HUES64 (cell line): ENCODE results near the gene KIF16B.

ENCODE experiments used
- H3K27ac ChIP-seq: 2 replicates; pipeline ENCODE4 v1.7.0; 2013; ENCODE audit warnings: low read depth, low read length, inconsistent platforms
- H3K27me3 ChIP-seq: 2 replicates; pipeline ENCODE4 v1.6.1; 2013; ENCODE audit warnings: mild to moderate bottlenecking, low read length; ENCODE audit not compliant: insufficient read depth
- H3K36me3 ChIP-seq: 2 replicates; pipeline ENCODE4 v1.6.1; 2013; ENCODE audit warnings: mild to moderate bottlenecking, low read length; ENCODE audit not compliant: insufficient read depth
- H3K4me1 ChIP-seq: 2 replicates; pipeline ENCODE4 v1.6.1; 2013; ENCODE audit warnings: mild to moderate bottlenecking, low read length, moderate library complexity; ENCODE audit not compliant: insufficient read depth
- H3K4me3 ChIP-seq: 2 replicates; pipeline ENCODE4 v1.5.1; 2013; ENCODE audit warnings: mild to moderate bottlenecking, low read length, moderate library complexity
- H3K9ac ChIP-seq: 2 replicates; pipeline ENCODE4 v1.6.1; 2013; ENCODE audit warnings: mild to moderate bottlenecking, low read depth, low read length
- H3K9me3 ChIP-seq: 2 replicates; pipeline ENCODE4 v1.6.1; 2013; ENCODE audit warnings: low read depth, low read length; ENCODE audit not compliant: insufficient read depth
- WGBS: fragments of 150-250, 120-280 bp; methylation state at CpG from one replicate; pipeline ENCODE4 v1.1.7; 2013; ENCODE audit warnings: missing lambda C conversion rate; 5-methylcytosine and 5-hydroxymethylcytosine counted together

The KIF16B gene

DNA sequence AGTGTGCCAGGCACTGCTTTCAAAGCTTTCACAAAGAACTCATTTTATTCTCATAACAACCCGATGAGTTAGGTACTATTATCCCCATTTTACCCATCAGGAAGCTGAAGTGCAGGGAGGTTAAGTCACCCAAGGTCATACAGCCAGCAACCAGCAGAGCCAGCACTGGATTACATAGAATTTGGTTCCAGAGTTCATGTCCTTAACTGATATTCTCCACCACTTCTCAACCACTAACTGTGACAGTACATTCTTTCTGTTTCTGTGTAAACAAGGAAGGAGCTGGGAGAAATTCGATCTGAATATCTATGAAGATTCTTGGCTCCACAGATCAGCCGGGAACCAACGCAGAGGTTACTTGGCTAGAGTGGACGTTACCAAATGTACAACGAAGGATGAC is 98.0 kb downstream of the KIF16B start:
- WGBS: 89% methylated on average over 4 of the region's 6 CpGs
- no peak overlapping the region for H3K9ac ChIP-seq
- no peaks in the 10 kb centered on the region for H3K27me3 ChIP-seq
- no peaks in the 10 kb centered on the region for H3K4me1 ChIP-seq
- H3K36me3 ChIP-seq: no peaks in the 10 kb centered on the region
- no peak overlapping the region for H3K4me3 ChIP-seq
- H3K27ac ChIP-seq: no peak overlapping the region
- no peaks in the 10 kb centered on the region for H3K9me3 ChIP-seq

DNA sequence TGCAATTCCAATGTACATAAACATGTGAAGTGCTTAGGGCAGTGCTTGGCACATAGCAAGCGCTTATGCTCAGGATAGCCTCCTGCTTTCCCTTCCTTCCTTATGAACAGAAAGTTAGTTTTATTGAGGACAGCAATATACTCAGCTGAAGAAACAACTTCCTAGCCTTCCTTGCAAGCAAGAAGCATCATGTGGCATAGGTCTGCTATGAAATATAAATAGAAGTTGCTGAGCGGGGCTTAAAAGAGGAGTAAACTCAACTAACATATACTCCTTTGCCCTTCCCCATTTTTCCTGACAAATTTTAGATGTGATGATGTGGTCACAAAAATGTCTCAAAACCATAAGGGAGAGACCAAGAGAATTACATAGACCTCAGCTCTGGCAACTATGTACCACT is 98.9 kb downstream of the KIF16B start:
- 100% methylated on average over 1 of the region's 2 CpGs for WGBS

DNA sequence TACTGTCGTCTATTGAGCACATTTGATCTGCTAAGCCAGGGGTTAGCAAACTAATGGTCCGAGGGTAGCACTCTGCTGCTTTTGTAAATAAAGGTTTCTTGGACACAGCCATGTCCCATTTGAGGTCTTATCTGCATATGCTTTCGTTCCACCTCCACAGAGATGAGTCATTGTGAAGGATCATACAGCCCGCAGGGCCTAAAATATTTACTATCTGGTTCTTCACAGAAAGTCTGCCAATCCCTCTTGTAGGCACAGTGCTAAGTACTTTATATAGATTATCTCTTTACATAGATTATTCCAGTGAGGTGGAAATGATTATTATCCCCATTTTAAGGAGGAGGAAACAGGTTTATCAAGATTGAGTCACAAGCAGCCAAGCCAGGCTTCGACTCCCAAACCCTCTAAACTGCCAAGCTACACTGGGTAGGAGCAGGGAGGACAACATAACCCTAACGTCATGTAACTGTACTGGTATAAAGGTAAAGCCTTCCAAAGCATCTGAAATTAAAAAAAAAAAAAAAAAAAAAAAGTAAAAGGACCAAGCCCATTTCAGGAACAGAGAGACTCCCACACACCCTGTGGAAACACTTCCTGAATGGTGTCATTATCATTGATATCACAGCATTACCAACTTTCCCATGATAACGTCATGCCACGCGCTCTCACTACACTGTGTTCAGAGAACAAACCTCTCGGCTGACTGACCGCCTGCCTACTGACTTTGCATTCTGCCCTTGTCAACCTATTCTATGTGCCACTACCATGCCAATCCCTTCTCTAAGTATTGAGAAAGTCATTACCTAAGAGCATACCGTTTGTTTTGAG is 101.0 kb downstream of the KIF16B start:
- 91% methylated on average over 11 of the region's 12 CpGs for WGBS
- no peak overlapping the region for H3K27ac ChIP-seq

More for the DNA sequence above, 98.9 kb downstream of the KIF16B start:
- Histone ChIP-seq H3K27ac (no peak overlapping the region), H3K9ac (no peak overlapping the region), H3K9me3 (no peaks in the 10 kb centered on the region), H3K27me3 (no peaks in the 10 kb centered on the region), H3K4me1 (no peaks in the 10 kb centered on the region), H3K36me3 (no peaks in the 10 kb centered on the region), H3K4me3 (no peak overlapping the region)

DNA sequence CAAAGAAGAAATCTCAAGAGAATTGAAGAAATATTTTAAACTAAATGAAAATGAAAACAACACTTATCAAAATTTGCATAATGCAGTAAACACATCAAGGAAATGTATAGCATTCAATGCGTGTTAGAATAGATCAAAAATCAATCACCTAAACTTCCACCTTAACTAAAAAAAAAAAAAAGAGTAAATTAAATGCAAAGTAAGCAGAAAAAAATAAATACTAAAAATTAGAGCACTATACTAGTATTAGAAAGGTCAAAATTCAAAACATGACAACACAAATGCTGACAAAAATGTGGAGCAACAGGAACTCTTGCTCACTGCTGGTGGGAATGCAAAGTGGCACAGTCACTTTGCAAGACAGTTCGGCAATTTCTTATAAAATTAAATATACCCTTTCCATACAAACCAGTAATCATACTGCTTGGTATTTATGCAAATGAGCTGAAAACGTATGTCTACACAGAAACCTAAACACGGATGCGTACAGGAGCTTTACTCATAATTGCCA is 103.8 kb downstream of the KIF16B start:
- 94% methylated on average over 4 of the region's 5 CpGs for WGBS
- no peak overlapping the region for H3K4me3 ChIP-seq
- no peak overlapping the region for H3K9ac ChIP-seq
- H3K9me3 ChIP-seq: no peaks in the 10 kb centered on the region
- H3K27me3 ChIP-seq: no peaks in the 10 kb centered on the region
- no peak overlapping the region for H3K27ac ChIP-seq
- no peaks in the 10 kb centered on the region for H3K4me1 ChIP-seq
- H3K36me3 ChIP-seq: no peaks in the 10 kb centered on the region

More for the DNA sequence above, 101.0 kb downstream of the KIF16B start:
- no peaks in the 10 kb centered on the region for H3K9me3 ChIP-seq
- no peaks in the 10 kb centered on the region for H3K4me1 ChIP-seq
- no peaks in the 10 kb centered on the region for H3K27me3 ChIP-seq
- H3K9ac ChIP-seq: no peak overlapping the region
- H3K36me3 ChIP-seq: no peaks in the 10 kb centered on the region
- no peak overlapping the region for H3K4me3 ChIP-seq

DNA sequence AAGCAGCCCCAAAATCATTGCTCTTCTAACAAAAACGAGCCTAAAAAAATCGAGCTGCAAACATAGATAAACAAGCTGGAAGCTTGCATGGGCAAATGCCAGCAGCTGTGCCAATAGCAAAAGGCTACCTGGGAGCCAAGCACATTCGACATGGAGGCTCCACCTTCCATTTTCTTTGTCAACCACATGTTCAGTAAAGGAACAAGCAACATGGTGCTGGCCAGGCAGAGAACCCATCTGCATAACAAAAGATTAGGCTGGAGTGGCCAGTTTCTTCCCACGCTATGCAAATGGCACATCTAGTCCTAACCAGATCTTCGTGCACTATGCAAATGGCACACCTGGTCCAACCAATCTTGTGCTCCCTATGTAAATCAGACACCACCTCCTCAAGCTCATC is 110.5 kb downstream of the KIF16B start:
- H3K4me3 ChIP-seq: no peak overlapping the region
- H3K9ac ChIP-seq: no peak overlapping the region
- no peaks in the 10 kb centered on the region for H3K27me3 ChIP-seq
- peak overlapping the region; percentile 46; the same call in 1 of the 2 replicates for H3K27ac ChIP-seq
- no peaks in the 10 kb centered on the region for H3K36me3 ChIP-seq
- no peaks in the 10 kb centered on the region for H3K4me1 ChIP-seq
- peaks cover 8% of the 10 kb centered on the region; the same call in 1 of the 2 replicates for H3K9me3 ChIP-seq
- WGBS: 90% methylated on average over 5 of the region's 5 CpGs

DNA sequence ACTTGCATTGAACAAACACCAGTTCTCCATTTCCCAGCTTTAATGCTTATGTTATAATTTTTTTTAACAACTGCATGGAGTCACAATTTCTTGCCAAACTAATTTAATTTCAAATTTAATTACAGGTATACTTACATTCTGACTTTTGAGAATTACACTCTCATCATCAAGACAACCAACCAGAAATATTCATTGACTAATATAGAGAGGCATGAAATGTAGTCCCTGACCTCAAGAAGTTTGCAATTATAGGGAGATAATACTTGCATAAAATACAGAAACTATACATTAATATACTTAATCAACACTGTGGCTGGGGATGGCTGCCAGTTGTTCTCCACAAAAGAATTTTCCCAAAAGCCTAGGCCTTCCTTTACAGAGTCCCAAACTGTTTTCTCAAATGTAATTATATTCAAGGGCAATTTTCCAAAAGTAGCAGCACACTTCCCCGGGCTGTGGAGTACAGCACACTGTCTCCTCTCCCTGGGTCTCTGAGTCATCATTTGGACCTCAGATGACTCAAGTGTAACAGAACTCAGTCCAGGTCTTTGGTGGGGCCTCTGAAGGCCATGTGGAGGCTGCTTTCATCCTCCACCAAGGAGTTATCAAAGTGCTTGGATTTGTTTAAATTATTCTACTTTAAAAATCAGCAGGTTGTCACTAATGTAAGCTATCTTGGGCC is 114.1 kb downstream of the KIF16B start:
- Histone ChIP-seq H3K36me3 (no peaks in the 10 kb centered on the region), H3K27ac (no peak overlapping the region), H3K9ac (no peak overlapping the region), H3K4me3 (no peak overlapping the region), H3K9me3 (peaks cover 8% of the 10 kb centered on the region; the same call in 1 of the 2 replicates), H3K4me1 (no peaks in the 10 kb centered on the region), H3K27me3 (no peaks in the 10 kb centered on the region)
- WGBS: 89% methylated on average over 1 of the region's 1 CpG

DNA sequence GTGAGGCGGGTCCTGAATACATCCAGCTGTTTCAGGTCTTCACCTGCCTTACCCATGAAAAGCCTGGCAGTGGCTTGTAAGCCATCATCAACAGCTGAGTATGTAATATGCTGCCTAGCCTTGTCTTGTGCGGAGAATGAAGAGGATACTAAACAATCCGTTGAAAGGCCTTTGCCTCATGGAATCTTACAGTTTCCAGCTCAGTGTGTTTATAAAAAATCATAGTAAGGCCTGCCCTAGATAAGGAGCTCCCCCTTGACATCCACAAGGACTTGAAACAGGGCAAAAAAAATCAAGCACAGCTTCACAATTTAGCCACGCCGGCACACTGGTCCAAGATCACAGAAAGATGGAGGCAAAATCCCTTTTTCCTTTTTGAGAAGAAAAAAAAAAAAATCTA is 115.7 kb downstream of the KIF16B start:
- Histone ChIP-seq H3K9ac (no peak overlapping the region), H3K4me1 (no peaks in the 10 kb centered on the region), H3K27ac (no peak overlapping the region), H3K36me3 (no peaks in the 10 kb centered on the region), H3K9me3 (no peaks in the 10 kb centered on the region), H3K4me3 (no peak overlapping the region), H3K27me3 (no peaks in the 10 kb centered on the region)
- 98% methylated on average over 5 of the region's 5 CpGs for WGBS

DNA sequence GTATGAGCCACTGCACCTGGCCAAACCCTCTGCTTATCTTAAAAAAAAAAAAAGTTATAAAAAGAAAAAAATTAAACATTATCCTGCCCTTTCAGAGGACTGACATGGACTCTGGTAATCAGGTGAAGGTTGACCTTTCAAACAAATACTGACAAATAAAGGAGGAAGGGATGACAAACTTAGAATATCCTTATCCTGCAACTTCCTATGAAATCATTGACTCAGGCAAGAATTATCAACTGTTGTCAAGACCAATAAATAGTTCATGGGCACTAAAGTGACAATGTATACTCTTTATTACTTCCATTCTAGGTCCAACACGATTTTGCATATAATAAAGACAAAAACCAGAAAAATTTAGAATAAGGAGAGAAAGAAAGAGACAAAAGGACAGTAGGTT is 117.9 kb downstream of the KIF16B start:
- Histone ChIP-seq H3K9me3 (no peaks in the 10 kb centered on the region), H3K27me3 (no peaks in the 10 kb centered on the region), H3K36me3 (no peaks in the 10 kb centered on the region), H3K9ac (no peak overlapping the region), H3K27ac (no peak overlapping the region), H3K4me1 (no peaks in the 10 kb centered on the region), H3K4me3 (no peak overlapping the region)
- WGBS: no CpG with 5 or more reads among the region's 1 CpG

DNA sequence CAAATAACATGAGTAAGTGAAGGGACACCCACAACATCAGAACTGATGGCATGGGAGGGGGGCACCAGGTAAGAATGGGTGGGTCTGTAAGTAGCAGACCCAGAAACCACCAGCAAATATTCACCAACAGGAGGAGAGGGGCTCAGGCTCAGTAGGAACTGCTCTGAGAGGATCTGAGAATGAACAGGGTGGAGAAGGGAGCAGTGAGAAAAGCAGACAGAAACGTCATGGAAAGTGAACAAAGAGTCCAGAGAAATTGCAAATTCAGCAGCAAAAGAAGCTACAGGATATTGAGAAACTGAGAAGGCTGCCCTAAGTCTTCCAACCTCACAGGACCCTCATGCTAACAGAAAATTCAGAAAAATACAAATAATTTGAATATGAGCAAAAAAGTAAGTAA is 121.3 kb downstream of the KIF16B start:
- H3K36me3 ChIP-seq: no peaks in the 10 kb centered on the region
- H3K27me3 ChIP-seq: no peaks in the 10 kb centered on the region
- no peaks in the 10 kb centered on the region for H3K4me1 ChIP-seq
- no peaks in the 10 kb centered on the region for H3K9me3 ChIP-seq
- no peak overlapping the region for H3K27ac ChIP-seq
- no peak overlapping the region for H3K9ac ChIP-seq
- no peak overlapping the region for H3K4me3 ChIP-seq
- 85% methylated on average over 1 of the region's 1 CpG for WGBS

DNA sequence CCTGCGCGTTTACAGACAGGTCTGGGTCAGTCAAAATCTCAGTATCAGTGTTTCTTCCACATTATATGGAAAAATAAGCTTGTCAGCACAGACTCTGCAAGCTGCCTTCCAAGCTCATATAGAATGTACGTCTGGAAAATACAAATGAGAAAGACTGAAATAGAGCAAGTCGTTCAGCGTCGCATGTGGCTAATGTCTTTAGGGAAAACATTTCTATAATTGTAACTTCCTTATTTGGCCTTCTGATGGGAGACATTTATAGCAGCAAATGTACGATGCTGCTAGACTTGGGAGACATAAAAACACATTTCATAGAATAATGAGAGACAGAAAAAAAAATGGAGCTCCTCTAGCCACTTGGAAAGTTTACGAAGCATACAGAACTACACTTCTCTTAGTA is 122.2 kb downstream of the KIF16B start:
- no peak overlapping the region for H3K4me3 ChIP-seq
- H3K9me3 ChIP-seq: no peaks in the 10 kb centered on the region
- no peak overlapping the region for H3K9ac ChIP-seq
- no peaks in the 10 kb centered on the region for H3K27me3 ChIP-seq
- no peaks in the 10 kb centered on the region for H3K4me1 ChIP-seq
- no peak overlapping the region for H3K27ac ChIP-seq
- no peaks in the 10 kb centered on the region for H3K36me3 ChIP-seq
- WGBS: 97% methylated on average over 8 of the region's 8 CpGs

DNA sequence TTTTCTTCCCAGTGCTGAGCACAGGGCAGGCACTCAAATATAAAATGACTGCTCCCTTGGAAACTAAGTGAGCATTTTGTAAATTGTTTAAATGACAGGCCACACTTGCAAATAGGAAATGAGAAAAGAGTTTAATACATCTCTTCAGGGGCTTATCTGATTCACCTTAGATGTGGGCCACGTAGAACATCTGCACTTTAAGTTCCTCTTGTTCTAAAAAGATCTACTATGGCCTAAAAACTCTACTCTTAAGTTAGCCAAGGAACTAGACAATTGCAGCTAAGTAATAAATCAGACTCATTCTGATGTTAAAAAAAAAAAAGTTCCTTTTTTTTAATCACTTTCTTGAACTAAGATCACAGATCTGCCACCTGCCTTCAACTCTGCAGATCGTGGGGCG is 126.3 kb downstream of the KIF16B start:
- Histone ChIP-seq H3K36me3 (no peaks in the 10 kb centered on the region), H3K9me3 (no peaks in the 10 kb centered on the region), H3K9ac (no peak overlapping the region), H3K27ac (no peak overlapping the region), H3K4me1 (no peaks in the 10 kb centered on the region), H3K27me3 (no peaks in the 10 kb centered on the region), H3K4me3 (no peak overlapping the region)
- WGBS: 87% methylated on average over 3 of the region's 3 CpGs
